ENCODE measurements around the gene CLIP2. TPM values are rescaled to one million over a fixed set of nuclear protein-coding genes. Genes with fewer than 3 reads are reported as not detected.

Gene CLIP2
- total RNA-seq, 2 experiments from 2014 or later, result 3.0 to 3.8 TPM

DNA sequence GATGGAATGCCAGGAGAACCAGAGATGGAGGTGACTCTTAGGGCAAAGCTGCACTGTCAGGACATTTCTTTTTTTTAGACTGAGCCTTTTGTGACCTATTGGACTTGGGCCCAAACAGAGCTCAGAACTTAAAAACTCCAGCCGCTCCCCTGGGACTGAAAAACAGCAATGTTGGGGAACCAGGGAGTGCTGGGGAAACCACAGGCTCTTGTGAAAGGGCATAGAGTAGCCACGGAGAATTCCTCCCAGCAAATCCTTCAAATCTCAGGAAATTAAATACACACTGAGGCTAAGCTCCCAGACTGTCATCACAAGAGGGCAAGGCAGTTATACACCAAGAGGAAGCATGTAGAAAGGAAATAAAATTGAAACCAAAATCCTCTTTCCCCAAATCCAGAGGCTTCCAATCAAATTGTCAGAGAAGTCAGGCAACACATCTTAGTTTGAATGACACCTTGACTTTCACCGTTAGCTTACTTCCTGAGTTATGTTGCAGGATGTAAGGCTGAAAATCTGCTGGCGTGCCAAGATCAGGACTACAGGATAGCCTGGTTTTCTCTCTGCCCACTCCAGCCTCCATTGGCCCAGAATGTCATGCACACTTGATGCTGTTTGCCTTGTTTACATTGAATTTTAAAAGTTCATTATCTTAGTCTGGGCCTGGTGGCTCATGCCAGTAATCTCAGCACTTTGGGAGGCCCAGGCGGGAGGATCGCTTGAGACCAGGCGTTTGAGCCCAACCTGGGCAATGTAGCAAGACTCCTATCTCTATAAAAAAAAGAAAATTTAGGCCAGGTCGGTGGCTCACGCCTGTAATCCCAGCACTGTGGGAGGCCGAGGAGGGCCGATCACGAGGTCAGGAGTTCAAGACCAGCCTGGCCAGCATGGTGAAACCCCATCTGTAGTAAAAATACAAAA is 32.5 kb upstream of the CLIP2 start:
- POLR2A ChIA-PET, result interaction anchor here (0.9 kb wide), 1 partner anchor 40 kb away, joined by 3 read pairs; no protein-coding TSS in a partner anchor
- no peaks in the 10 kb centered on the region for H3K9me3 Mint-ChIP-seq
- DNase-seq (no peak), ATAC-seq (ENCODE audit: low read depth) (no peak)
- H3K4me1 Mint-ChIP-seq, result peaks cover 19% of the 10 kb centered on the region
- H3K4me3 Mint-ChIP-seq, result peak overlapping the region; percentile 17
- H3K27me3 Mint-ChIP-seq, result no peaks in the 10 kb centered on the region
- H3K36me3 Mint-ChIP-seq, result peaks cover 8% of the 10 kb centered on the region
- H3K27ac Mint-ChIP-seq, result peak overlapping the region; percentile 9

DNA sequence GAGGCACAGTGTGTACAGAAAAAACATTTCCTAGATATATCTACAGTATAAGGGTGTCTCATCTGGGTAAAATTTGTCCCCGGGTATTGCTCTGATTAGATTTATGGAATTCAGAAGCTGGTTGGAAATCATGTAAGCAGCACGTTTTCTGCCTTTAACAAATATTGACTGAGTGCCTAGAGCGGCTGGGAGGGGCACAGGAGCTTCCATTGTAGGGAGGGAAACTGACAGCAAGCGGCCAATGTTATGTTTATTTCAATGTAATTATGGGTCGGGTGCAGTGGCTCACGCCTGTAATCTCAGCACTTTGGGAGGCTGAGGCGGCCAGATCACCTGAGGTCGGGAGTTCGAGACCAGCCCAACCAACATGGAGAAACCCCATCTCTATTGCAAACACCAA is 30.6 kb upstream of the CLIP2 start:
- no peak overlapping the region for H3K4me3 Mint-ChIP-seq
- H3K4me1 Mint-ChIP-seq, result peaks cover 14% of the 10 kb centered on the region
- H3K36me3 Mint-ChIP-seq, result peaks cover 4% of the 10 kb centered on the region
- ATAC-seq (ENCODE audit: low read depth) (no peak), DNase-seq (no peak)
- POLR2A ChIA-PET, result interaction anchor here (0.6 kb wide), 1 partner anchor 41 kb away, joined by 4 read pairs; no protein-coding TSS in a partner anchor
- no peaks in the 10 kb centered on the region for H3K27me3 Mint-ChIP-seq
- no peak overlapping the region for H3K27ac Mint-ChIP-seq
- H3K9me3 Mint-ChIP-seq, result no peaks in the 10 kb centered on the region

DNA sequence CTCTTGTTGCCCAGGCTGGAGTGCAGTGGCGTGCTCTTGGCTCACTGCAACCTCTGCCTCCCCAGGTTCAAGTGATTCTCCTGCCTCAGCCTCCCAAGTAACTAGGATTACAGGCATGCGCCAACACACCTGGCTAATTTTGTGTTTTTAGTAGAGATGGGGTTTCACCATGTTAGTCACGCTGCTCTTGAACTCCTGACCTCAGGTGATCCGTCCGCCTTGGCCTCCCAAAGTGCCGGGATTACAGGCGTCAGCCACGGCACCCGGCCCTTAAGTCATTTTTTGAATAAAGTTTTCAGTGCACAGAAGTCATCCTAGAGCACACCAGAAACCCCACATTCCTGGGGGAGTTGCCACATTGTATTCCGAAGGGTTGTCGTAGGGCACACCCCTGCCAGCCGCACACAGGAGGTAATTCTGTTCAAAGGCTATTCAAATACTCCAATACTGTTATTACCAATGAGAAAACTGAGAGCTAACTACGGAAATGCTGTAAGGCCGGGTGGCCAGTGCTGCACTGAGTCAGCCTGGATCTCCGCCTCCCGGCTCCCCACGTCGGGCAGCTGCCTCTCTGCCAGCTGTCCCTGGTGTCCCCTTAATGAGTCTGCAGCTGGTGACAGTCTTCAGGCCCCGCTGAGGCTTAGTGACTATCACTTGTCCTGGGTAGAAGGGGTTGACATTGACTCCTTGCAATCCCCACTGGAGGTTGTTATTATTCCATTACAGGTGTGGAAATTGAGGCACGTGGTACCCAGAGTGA is 26.4 kb upstream of the CLIP2 start:
- H3K4me1 Mint-ChIP-seq, result peaks cover 2% of the 10 kb centered on the region
- H3K4me3 Mint-ChIP-seq, result no peak overlapping the region
- no peaks in the 10 kb centered on the region for H3K9me3 Mint-ChIP-seq
- POLR2A ChIA-PET, result interaction anchor here (1.1 kb wide), 1 partner anchor 26 kb away, joined by 3 read pairs; the partner anchor contains the start of gene CLIP2
- no peaks in the 10 kb centered on the region for H3K36me3 Mint-ChIP-seq
- ATAC-seq (ENCODE audit: low read depth) (no peak), DNase-seq (no peak)
- peaks cover 14% of the 10 kb centered on the region for H3K27me3 Mint-ChIP-seq
- H3K27ac Mint-ChIP-seq, result no peak overlapping the region

DNA sequence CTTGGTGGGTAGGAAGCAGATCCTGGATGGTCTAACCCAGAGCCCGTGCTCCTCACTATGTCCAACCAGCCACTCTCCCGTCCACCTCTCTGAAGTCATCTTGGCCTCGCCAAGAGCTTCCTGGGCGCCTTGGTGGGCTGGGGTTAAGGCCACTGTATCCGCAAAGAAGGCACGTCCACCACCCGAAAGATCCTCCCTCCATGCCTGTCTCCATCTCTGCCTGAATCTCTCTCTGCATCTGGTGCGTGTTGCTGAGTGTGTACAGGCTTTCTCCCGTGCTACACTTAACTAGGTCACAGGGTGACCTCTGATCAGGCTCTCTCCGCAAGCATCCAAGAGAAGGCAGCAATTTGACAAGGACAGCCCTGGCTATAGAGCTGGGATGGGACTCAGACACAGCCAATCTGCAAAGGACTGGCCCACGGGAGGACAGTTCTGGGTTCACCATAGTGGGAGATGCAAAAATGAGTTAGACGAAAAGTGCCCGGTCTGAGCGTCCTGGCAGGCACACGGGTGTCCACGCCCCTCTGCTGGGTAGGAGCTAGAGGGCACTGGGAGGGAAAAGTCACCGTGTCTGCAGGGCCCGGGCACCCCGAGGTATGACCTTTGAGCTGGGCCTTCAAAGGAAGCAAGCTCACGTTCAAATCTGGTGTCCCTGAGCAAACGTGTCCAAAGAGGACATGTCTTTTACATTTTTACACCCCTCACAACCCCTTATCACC is 25.6 kb upstream of the CLIP2 start:
- Mint-ChIP-seq H3K4me1 (peaks cover 2% of the 10 kb centered on the region), H3K9me3 (no peaks in the 10 kb centered on the region), H3K4me3 (no peak overlapping the region), H3K36me3 (no peaks in the 10 kb centered on the region), H3K27me3 (peaks cover 21% of the 10 kb centered on the region), H3K27ac (no peak overlapping the region)
- ATAC-seq (ENCODE audit: low read depth), result no peak
- DNase-seq, result no peak
- POLR2A ChIA-PET, result interaction anchor here (1.1 kb wide), 1 partner anchor 25 kb away, joined by 3 read pairs; the partner anchor contains the start of gene CLIP2

DNA sequence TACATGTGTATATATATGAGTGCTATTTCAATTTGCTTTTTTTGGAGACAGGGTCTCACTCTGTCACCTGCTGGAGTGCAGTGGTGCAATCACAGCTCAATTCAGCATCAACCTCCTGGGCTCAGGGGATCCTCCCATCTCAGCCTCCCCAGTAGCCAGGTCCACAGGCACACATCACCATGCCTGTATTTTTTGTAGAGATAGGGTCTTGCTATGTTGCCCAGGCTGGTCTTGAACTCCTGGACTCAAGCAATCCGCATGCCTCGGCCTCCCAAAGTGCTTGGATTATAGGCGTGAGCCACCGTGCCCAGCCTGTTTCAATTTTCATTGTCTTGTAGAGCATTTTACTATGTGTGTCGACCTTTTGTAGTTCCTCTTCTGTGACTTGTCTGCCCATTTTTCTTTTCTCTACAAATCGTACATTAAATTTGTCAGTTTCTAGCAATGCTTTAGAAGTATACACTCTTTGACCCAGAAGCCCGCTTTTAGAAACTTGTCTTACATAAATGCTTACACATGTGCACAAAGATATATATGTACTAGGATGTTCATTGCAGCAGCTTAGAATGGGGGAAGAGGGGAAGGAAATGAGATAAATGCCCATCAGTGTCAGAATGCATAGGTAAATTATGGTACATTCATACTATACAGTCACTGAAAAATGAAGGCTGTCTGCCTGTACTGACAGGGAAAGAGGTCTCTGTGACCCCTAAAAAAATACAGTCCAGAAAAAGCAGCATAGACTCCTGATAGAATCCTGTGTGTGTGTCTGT is 22.8 kb upstream of the CLIP2 start:
- Mint-ChIP-seq H3K4me1 (peaks cover 8% of the 10 kb centered on the region), H3K9me3 (no peaks in the 10 kb centered on the region), H3K4me3 (no peak overlapping the region), H3K36me3 (no peaks in the 10 kb centered on the region), H3K27me3 (peaks cover 26% of the 10 kb centered on the region), H3K27ac (no peak overlapping the region)
- no peak for DNase-seq
- ATAC-seq (ENCODE audit: low read depth), result no peak
- POLR2A ChIA-PET, result interaction anchor here (1.0 kb wide), 1 partner anchor 61 kb away, joined by 3 read pairs; no protein-coding TSS in a partner anchor

DNA sequence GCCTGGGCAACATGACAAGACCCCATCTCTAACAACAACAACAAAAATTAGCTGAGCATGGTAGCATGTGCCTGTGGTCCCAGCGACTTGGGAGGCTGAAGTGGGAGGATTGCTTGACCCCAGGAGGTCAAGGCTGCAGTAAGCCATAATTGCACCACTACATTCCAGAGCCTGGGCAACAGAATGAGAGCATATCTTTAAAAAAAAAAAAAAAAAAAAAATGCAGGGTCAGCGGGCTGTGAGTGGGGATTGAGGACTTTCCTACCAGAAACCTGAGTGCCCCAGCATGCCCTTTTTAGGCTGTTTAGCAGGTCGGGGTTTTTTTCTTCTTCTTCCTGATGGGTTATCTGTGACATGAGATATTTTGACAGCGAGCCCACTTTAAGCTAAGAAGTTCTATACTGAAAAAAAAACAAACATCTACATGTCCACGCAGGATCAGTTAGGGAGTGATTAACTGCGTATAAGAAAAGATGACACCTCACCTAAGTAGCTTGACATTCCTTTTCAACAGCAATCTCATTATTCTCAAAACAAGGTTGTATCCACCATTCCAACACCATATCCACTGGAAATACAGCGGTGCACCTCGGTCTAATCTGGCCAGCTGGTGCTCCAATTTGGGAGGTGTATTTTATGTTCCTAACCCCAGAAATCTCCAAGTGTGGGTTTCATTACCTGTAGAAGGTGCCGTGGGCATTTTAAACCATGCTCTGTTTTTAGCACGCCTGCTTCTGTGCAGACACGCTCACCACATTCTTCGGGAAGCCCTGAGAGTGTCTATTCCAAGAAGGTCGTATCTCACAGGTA is 21.2 kb upstream of the CLIP2 start:
- H3K36me3 Mint-ChIP-seq, result no peaks in the 10 kb centered on the region
- H3K27ac Mint-ChIP-seq, result no peak overlapping the region
- DNase-seq (no peak), ATAC-seq (ENCODE audit: low read depth) (no peak)
- H3K27me3 Mint-ChIP-seq, result peaks cover 27% of the 10 kb centered on the region
- POLR2A ChIA-PET, result interaction anchor here (0.7 to 1.8 kb wide), 2 partner anchors 13 to 15 kb away, joined by 3 to 6 read pairs; partner anchors contain the start of gene RFC2
- H3K4me1 Mint-ChIP-seq, result peaks cover 20% of the 10 kb centered on the region
- no peaks in the 10 kb centered on the region for H3K9me3 Mint-ChIP-seq
- no peak overlapping the region for H3K4me3 Mint-ChIP-seq

DNA sequence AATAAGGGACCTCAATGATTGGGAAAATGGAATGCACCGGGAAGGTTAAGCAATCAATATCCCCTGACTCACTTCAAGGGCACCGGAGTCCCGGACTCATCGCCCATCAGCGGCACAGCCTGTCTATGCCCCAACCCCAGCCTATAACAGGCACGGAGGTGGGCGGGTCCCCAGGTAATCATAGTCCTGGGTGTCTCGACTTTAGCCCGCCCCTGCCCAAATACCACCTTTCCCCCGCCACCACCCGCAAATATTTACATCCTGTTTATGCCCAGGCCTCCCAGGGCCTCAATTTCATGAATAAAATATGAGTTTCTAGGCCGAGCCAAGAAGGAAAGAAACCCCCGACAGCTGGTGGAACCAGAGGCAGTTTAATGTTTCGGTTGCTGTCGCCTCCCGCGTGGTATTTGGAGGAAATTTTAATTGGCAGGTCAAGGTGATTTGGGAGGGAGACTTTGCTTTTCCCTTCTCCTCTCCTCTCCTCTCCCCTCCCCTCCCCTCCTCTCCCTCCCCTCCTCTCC is 19.4 kb upstream of the CLIP2 start:
- peak; percentile 87 for ATAC-seq (ENCODE audit: low read depth)
- DNase-seq, result peak; percentile 58
- Mint-ChIP-seq H3K9me3 (no peaks in the 10 kb centered on the region), H3K4me1 (peaks cover 20% of the 10 kb centered on the region), H3K4me3 (peak overlapping the region; percentile 85), H3K27me3 (peaks cover 23% of the 10 kb centered on the region), H3K27ac (no peak overlapping the region), H3K36me3 (no peaks in the 10 kb centered on the region)
- POLR2A ChIA-PET, result interaction anchor here (1.7 to 1.8 kb wide), 2 partner anchors 15 to 19 kb away, joined by 6 read pairs; partner anchors contain the start of genes CLIP2 and RFC2

DNA sequence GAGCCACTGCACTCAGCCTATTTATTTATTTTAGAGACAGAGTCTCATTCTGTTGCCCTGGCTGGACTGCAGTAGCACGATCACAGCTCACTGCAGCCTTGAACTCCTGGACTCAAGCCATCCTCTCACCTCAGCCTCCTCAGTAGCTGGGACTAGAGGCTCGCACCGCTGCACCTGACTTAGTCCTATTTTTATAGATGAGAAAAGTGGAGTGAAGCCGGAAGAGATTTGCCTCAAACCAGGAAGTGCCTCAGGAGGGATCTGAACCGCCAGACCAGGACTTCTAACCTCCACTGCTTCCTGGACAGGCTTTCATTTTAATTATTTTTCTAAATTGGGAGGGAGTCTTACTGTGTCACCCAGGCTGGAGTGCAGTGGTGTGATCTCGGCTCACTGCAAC is 17.5 kb upstream of the CLIP2 start:
- peaks cover 16% of the 10 kb centered on the region for H3K27me3 Mint-ChIP-seq
- peak overlapping the region; percentile 85 for H3K27ac Mint-ChIP-seq
- peak overlapping the region; percentile 74 for H3K4me3 Mint-ChIP-seq
- no peaks in the 10 kb centered on the region for H3K9me3 Mint-ChIP-seq
- peaks cover 19% of the 10 kb centered on the region for H3K4me1 Mint-ChIP-seq
- DNase-seq (no peak), ATAC-seq (ENCODE audit: low read depth) (no peak)
- POLR2A ChIA-PET, result no interaction called here
- no peaks in the 10 kb centered on the region for H3K36me3 Mint-ChIP-seq

DNA sequence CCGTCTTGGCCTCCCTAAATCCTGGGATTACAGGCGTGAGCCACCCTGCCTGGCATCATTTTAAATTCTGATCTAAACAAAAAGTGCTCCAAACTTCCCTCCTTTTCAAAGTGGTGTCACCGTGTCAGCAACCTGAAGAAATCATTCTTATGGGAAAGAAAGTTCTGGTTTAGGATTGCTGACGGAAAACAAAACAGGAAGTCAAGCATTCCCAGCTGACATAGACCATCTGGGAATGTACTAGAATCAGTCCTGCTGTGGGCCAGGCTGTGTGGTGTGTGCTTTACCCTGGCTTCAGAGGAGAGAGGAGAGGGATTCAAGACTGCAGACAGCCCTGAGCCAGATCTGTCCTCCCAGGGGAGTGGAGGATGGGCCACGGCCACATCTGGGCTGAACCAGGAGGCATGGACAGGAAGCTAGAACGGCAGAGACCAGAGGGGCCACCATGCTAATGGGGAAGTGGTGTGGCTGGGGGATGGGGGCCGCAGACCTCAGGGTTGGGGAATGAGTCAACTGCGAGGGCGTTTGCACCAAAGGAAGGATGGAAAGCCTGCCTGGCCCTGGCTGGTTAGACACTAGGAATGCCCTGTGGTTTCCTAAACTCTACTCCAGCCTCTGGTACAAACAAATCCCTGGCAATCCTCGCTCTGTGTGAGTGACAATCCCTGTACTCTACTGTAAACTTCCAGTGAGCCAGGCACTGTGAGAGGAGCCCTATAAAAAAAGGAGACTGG is 16.7 kb upstream of the CLIP2 start:
- ATAC-seq (ENCODE audit: low read depth), result peak; percentile 28
- peak; percentile 51 for DNase-seq
- no peaks in the 10 kb centered on the region for H3K9me3 Mint-ChIP-seq
- peaks cover 16% of the 10 kb centered on the region for H3K27me3 Mint-ChIP-seq
- H3K4me1 Mint-ChIP-seq, result peaks cover 19% of the 10 kb centered on the region
- no peaks in the 10 kb centered on the region for H3K36me3 Mint-ChIP-seq
- H3K4me3 Mint-ChIP-seq, result peak overlapping the region; percentile 17
- POLR2A ChIA-PET, result no interaction called here
- H3K27ac Mint-ChIP-seq, result peak overlapping the region; percentile 50

DNA sequence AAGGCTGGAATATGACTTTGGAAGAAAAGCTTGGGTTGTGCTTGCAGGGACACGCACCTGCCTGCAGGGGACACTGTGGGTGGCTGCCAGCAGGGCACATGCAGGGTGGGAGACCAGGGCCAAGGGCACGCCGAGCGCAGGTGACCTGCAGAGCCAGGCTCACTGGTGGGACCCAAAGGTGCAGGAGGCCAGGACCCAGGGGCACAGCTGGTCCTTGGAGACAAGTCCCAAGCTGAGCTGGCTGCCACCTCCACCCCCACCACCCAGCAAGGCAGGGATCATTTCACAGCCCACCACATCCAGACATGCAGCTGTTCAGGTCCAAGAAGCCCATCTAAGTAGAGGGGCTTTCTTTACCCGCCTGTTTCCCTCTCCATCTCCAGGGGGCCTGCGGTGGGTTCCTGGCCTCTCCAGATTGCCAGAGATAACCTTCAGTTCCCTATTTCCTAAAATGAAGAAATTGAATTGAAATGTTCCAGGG is 13.8 kb upstream of the CLIP2 start:
- POLR2A ChIA-PET, result no interaction called here
- no peak overlapping the region for H3K4me3 Mint-ChIP-seq

DNA sequence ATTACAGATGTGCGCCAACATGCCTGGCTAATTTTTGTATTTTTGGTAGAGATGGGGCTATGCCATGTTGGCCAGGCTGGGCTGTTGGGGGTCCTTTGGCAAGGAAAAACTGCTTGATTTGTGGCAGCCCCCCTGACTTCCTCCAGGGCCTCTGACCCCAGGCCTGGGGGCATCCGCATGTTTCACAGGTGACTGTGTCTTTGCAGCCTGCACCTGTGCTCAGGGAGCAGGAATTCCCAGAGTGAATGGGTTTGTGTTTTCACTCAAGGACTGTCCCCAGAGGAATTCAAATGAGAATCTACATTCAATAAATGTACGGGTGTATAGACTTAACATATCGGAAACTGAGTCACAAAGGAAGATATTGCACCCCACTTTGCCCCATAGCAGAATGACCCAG is 11.6 kb upstream of the CLIP2 start:
- Mint-ChIP-seq H3K36me3 (no peaks in the 10 kb centered on the region), H3K4me1 (peaks cover 3% of the 10 kb centered on the region), H3K9me3 (no peaks in the 10 kb centered on the region), H3K4me3 (no peak overlapping the region), H3K27me3 (no peaks in the 10 kb centered on the region), H3K27ac (no peak overlapping the region)
- ATAC-seq (ENCODE audit: low read depth) (no peak), DNase-seq (no peak)
- POLR2A ChIA-PET, result no interaction called here

More for the DNA sequence above, 13.8 kb upstream of the CLIP2 start:
- H3K4me1 Mint-ChIP-seq, result peaks cover 15% of the 10 kb centered on the region
- no peaks in the 10 kb centered on the region for H3K9me3 Mint-ChIP-seq
- peaks cover 1% of the 10 kb centered on the region for H3K27me3 Mint-ChIP-seq
- DNase-seq, result no peak
- ATAC-seq (ENCODE audit: low read depth), result no peak
- no peak overlapping the region for H3K27ac Mint-ChIP-seq
- H3K36me3 Mint-ChIP-seq, result no peaks in the 10 kb centered on the region
